Kidney (tissue), 14 donors: ENCODE data around the gene GPSM1. TPM values are rescaled to one million over a fixed set of nuclear protein-coding genes. Genes with fewer than 3 reads are reported as not detected.

ENCODE experiments used
- DNase-seq, 5 donors: peaks; one replicate each; pipeline ENCODE4 v3.0.0-alpha.2; 2013 to 2020
- FAIRE-seq: peaks from 2 replicates; lab custom pipeline; 2012; peaks lifted over from hg19 to GRCh38; lab: Jason Lieb, UNC
- H3K27ac ChIP-seq, 2 donors: one replicate each; pipeline ENCODE4 v1.7.0; 2013; ENCODE audit warnings: low read depth in 2 of 2, low read length in 2 of 2, inconsistent platforms in 1 of 2
- H3K27me3 ChIP-seq: one replicate; pipeline ENCODE4 v1.7.1; 2013; ENCODE audit warnings: low read length, inconsistent platforms; ENCODE audit not compliant: control insufficient read depth, insufficient read depth
- H3K36me3 ChIP-seq, 3 donors: one replicate each; pipeline versions ENCODE4 v1.7.0 to v1.7.1; 2013; ENCODE audit warnings: low read length in 3 of 3, control low read depth in 1 of 3, inconsistent platforms in 1 of 3; ENCODE audit not compliant: insufficient read depth in 3 of 3, control insufficient read depth in 2 of 3
- H3K4me1 ChIP-seq, 3 donors: one replicate each; pipeline versions ENCODE4 v1.7.0 to v1.7.1; 2013; ENCODE audit warnings: low read length in 3 of 3, inconsistent platforms in 1 of 3, low read depth in 1 of 3; ENCODE audit not compliant: control insufficient read depth in 2 of 3, insufficient read depth in 2 of 3
- H3K4me3 ChIP-seq, 3 donors: one replicate each; pipeline versions ENCODE4 v1.7.0 to v1.8.1; 2013; ENCODE audit warnings: low read length in 3 of 3, control low read depth in 1 of 3, inconsistent platforms in 1 of 3
- H3K9ac ChIP-seq, 3 donors: one replicate each; pipeline versions ENCODE4 v1.7.0 to v1.7.1; 2013; ENCODE audit warnings: low read length in 3 of 3, control low read depth in 1 of 3, inconsistent platforms in 1 of 3
- H3K9me3 ChIP-seq, 3 donors: one replicate each; pipeline versions ENCODE4 v1.7.0 to v1.7.1; 2013; ENCODE audit warnings: low read length in 3 of 3, control low read depth in 1 of 3, inconsistent platforms in 1 of 3; ENCODE audit not compliant: control insufficient read depth in 2 of 3, insufficient read depth in 1 of 3
- intact Hi-C: fragments of 100-400 bp; cut with DNase I; formaldehyde crosslinking; loops from one replicate; pipeline ENCODE4 v1.11.1; 2022
- polyA plus RNA-seq: library from polyadenylated mRNA; stranded (reverse); fragments of 350-450 nt; fragmentation: Illumina TruSeq; extraction: RNeasy Lipid Tissue Mini Kit (QIAGEN cat#74804); gene quantifications from one replicate; pipeline ENCODE4 v1.2.3, GENCODE V29; 2014; ENCODE audit warnings: low read depth, low replicate concordance; ENCODE audit not compliant: insufficient read depth
- total RNA-seq: library from RNA; stranded (reverse); fragmentation: NEBNext Ultra II Directional; extraction: Animal tissue kit (Norgen Biotek cat#: 25700); gene quantifications from one replicate; pipeline ENCODE4 v1.2.1, GENCODE V29; 2021
- TF ChIP-seq, protein P1 (sequence below): IDR thresholded peaks from 3 replicates; pipeline ENCODE4 v1.5.1; 2012; ENCODE audit warnings: mild to moderate bottlenecking, moderate library complexity, borderline replicate concordance; ENCODE audit not compliant: insufficient read depth; ENCODE audit errors: extremely low read depth
- donor health status: control.
- donor health status: control.
- donor health status: control.
- donor health status: control.
- donor health status: control.
- donor health status: DM: yes; HTN: yes; CAD: no.
- donor health status: Normal renal cell carcinoma (clear cell type).

Gene GPSM1
- total and polyA plus RNA-seq, 2 donors from 2014 or later = 11.6 to 11.9 TPM

DNA sequence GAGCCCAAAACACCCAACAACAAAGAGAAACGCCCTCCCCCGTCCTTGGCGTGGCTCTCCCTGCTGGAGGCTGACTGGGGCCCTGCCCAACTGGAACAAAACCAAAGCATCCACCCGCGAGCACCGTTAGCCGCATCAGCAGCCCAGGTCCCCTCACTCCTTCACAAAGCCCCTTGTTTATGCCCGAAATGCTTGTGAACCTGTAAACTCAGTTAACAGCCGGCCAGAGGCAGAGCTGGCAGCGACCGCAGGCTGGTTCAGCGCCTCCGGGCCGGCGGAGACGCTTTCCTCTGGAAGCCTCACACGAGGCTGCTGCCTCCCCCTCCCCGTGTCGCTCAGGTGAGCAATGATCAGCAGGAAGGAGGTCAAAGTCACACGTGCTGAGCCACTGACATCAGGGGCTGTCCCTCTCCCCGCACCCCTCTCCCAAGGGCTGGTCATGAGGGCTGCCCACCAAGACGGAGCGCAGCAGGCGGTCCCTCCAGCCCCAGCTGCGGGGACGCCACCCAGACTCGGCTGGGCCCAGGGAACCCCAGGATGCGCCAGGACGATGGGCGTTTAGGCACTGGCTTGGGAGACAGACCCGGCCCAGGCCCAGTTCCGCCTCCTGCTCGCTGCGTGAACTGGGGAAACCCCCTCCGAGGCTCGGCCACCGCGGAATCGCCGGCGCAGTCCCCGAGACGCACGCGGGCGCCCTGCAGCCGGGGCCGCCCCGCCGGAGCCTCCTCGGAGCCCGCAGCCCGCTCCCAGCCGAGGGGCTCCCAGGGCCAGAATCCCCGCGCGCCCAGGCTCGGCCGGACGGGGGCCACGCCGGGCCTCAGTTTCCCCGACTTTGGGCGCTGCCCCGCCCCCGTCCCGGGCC is 72.1 kb downstream of the GPSM1 start:
- Histone ChIP-seq H3K27ac (peak overlapping the region in 1 of 2 donors; percentile 43), H3K4me3 (peak overlapping the region; percentile 38 to 84 (median 64)), H3K9ac (peak overlapping the region; percentile 44 to 63 (median 52)), H3K9me3 (no peaks in the 10 kb centered on the region), H3K4me1 (peaks cover 0 to 14% (median 4%) of the 10 kb centered on the region in 3 donors), H3K27me3 (no peaks in the 10 kb centered on the region), H3K36me3 (peaks cover 0 to 22% (median 13%) of the 10 kb centered on the region in 3 donors)
- peak in 2 of 5 donors; percentile 35 to 67 for DNase-seq
- FAIRE-seq = no peak
- intact Hi-C loops = no loop called here
- TF ChIP-seq, protein P1, sequence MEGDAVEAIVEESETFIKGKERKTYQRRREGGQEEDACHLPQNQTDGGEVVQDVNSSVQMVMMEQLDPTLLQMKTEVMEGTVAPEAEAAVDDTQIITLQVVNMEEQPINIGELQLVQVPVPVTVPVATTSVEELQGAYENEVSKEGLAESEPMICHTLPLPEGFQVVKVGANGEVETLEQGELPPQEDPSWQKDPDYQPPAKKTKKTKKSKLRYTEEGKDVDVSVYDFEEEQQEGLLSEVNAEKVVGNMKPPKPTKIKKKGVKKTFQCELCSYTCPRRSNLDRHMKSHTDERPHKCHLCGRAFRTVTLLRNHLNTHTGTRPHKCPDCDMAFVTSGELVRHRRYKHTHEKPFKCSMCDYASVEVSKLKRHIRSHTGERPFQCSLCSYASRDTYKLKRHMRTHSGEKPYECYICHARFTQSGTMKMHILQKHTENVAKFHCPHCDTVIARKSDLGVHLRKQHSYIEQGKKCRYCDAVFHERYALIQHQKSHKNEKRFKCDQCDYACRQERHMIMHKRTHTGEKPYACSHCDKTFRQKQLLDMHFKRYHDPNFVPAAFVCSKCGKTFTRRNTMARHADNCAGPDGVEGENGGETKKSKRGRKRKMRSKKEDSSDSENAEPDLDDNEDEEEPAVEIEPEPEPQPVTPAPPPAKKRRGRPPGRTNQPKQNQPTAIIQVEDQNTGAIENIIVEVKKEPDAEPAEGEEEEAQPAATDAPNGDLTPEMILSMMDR = no peak

DNA sequence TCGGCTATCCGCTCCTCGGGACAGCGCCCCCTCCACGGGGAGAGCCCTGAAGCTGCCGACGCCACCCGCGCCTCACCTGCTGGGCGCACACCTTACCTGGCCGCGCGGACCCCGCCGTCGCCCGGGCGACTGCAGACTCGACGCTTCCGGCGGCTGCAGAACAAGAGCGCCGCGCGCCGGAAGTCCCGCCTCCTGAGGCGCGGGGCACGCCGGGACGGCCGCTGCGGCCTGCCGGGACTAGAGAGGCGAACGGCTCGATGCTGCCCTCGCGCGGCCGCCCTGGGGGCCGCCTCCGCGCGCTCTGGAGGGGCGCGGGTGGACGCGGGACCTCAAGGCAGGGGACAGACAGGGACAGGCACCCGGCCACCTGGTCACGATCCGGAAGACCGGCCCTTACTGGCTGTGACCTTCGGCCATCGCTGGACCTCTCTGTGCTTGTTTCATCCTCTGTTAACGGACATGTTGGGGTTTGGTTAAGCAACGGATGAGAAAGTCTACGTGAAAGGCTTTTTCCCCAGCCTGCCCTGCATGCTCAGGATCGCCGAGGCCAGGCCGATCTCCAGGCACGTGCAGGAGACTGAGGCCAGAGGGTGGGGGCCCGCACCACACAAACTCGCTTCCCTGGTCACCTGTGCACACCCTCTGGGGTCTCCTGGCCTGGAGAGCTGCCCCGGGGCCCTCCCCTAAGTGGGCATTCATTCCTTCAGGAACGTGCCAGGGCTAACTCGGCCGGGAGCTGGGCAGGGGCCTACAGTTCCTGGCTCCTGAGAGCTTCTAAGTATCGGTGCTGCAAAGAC is 72.9 kb downstream of the GPSM1 start, which contains the start of gene SNAPC4:
SNAPC4 (minus strand) TSS at position 133 of the 797 bp plus-strand sequence. CDS start 1,742 bp downstream, outside the sequence.
- no peak for FAIRE-seq
- Histone ChIP-seq H3K36me3 (peaks cover 0 to 20% (median 11%) of the 10 kb centered on the region in 3 donors), H3K9ac (peak within 1 kb of the TSS; percentile 44 to 69 (median 52)), H3K4me1 (peaks cover 0 to 14% (median 4%) of the 10 kb centered on the region in 3 donors), H3K9me3 (no peaks in the 10 kb centered on the region), H3K4me3 (peak within 1 kb of the TSS; percentile 55 to 84 (median 64)), H3K27ac (peak within 1 kb of the TSS in 1 of 2 donors; percentile 43), H3K27me3 (no peaks in the 10 kb centered on the region)
- intact Hi-C loops = no loop called here
- TF ChIP-seq, protein P1 = peak; percentile 95
- peak; percentile 89 to 96 (median 94) for DNase-seq

DNA sequence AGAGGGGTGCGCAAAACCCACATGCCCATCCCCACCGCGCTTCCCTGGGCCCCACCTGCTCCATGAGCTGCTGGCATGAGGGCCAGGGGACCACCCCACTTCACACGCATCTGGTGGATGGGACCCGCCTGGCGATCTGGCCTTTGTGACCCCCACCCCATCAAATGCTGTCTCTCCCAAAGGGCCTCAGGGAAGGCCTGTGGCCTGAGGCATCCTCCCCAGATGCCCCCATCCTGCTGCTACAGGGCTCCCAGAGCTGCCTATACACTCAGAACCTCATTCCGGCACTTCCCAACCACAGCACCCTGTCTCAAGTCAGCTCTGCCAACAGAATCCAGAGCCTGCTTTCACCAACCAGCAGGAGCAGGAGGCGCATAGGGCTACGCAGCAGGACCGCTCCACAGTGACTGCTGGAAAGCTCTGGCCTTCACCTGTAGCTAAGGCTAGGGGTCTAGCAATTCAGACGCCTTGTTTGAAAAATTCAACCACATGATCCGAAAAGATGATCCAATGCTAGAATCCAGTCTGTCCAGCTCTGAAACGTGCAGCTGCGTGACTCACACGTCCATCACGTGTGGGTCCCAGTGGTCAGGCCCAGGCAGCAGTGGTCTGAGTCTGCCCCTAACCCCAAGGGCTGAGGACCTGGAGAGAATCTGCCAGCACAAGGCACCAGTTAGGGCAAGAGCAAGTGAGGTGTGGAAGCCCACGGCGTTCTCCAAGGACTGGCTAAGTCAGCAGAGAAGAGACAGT is 74.0 kb downstream of the GPSM1 start:
- Histone ChIP-seq H3K36me3 (peaks cover 0 to 11% (median 8%) of the 10 kb centered on the region in 3 donors), H3K4me3 (no peak overlapping the region), H3K9ac (no peak overlapping the region), H3K27ac (no peak overlapping the region), H3K4me1 (peaks cover 0 to 14% (median 4%) of the 10 kb centered on the region in 3 donors), H3K9me3 (no peaks in the 10 kb centered on the region), H3K27me3 (no peaks in the 10 kb centered on the region)
- FAIRE-seq (no peak), DNase-seq (no peak)
- intact Hi-C loops = no loop called here
- TF ChIP-seq, protein P1 = no peak
